Endothelial cell (in vitro differentiated cells): Measurements from ENCODE around the gene CGNL1. TPM values are rescaled to one million over a fixed set of nuclear protein-coding genes. Genes with fewer than 3 reads are reported as not detected.

Source experiments
- DNase-seq: peaks from one replicate; pipeline ENCODE4 v3.0.0; 2021; ENCODE audit warnings: low spot score
- H3K27ac Mint-ChIP-seq: one replicate; pipeline ENCODE4 v1.8.0; 2021; ENCODE audit warnings: mixed read lengths, inconsistent platforms; ENCODE audit not compliant: unreplicated experiment
- H3K27me3 Mint-ChIP-seq: one replicate; pipeline ENCODE4 v1.8.0; 2021; ENCODE audit warnings: mild to moderate bottlenecking, moderate library complexity, mixed read lengths, inconsistent platforms; ENCODE audit not compliant: unreplicated experiment
- H3K36me3 Mint-ChIP-seq: one replicate; pipeline ENCODE4 v1.8.0; 2021; ENCODE audit warnings: mild to moderate bottlenecking, low read depth, mixed read lengths, inconsistent platforms; ENCODE audit not compliant: unreplicated experiment
- H3K4me1 Mint-ChIP-seq: one replicate; pipeline ENCODE4 v1.8.0; 2021; ENCODE audit warnings: mild to moderate bottlenecking, mixed read lengths, inconsistent platforms; ENCODE audit not compliant: unreplicated experiment
- H3K4me3 Mint-ChIP-seq: one replicate; pipeline ENCODE4 v1.8.0; 2021; ENCODE audit warnings: mild to moderate bottlenecking, mixed read lengths, inconsistent platforms; ENCODE audit not compliant: unreplicated experiment
- H3K9me3 Mint-ChIP-seq: one replicate; pipeline ENCODE4 v1.8.0; 2021; ENCODE audit warnings: mixed read lengths, inconsistent platforms; ENCODE audit not compliant: unreplicated experiment
- CTCF ChIP-seq: fragments of 200-600 bp; sonication (generic); IDR thresholded peaks from one replicate; pipeline ENCODE4 v1.5.0; 2021; ENCODE audit warnings: antibody characterized with exemption; ENCODE audit not compliant: unreplicated experiment
- total RNA-seq: library from RNA; stranded (reverse); fragmentation: NEBNext Ultra II Directional; extraction: Animal tissue kit (Norgen Biotek cat#: 25700); gene quantifications from one replicate; pipeline ENCODE4 v1.2.1, GENCODE V29; 2021; ENCODE audit not compliant: unreplicated experiment

Gene CGNL1
- total RNA-seq, 1 donor from 2014 or later = 238 TPM

GRCh38 chr15:57388464-57388863 is 12.2 kb downstream of the CGNL1 start:
- peaks cover 45% of the 10 kb centered on the region for H3K36me3 Mint-ChIP-seq
- H3K4me1 Mint-ChIP-seq = peaks cover 84% of the 10 kb centered on the region
- TF ChIP-seq CTCF = no peak
- DNase-seq = no peak
- H3K9me3 Mint-ChIP-seq = no peaks in the 10 kb centered on the region
- H3K27me3 Mint-ChIP-seq = peaks cover 3% of the 10 kb centered on the region
- no peak overlapping the region for H3K27ac Mint-ChIP-seq
- no peak overlapping the region for H3K4me3 Mint-ChIP-seq

GRCh38 chr15:57389991-57390390 is 13.7 kb downstream of the CGNL1 start:
- peak overlapping the region; percentile 60 for H3K4me3 Mint-ChIP-seq
- H3K27ac Mint-ChIP-seq = no peak overlapping the region
- no peak for TF ChIP-seq CTCF

GRCh38 chr15:57390583-57390982 is 14.3 kb downstream of the CGNL1 start:
- H3K4me1 Mint-ChIP-seq = peaks cover 78% of the 10 kb centered on the region
- H3K9me3 Mint-ChIP-seq = no peaks in the 10 kb centered on the region
- H3K27me3 Mint-ChIP-seq = peaks cover 3% of the 10 kb centered on the region
- H3K27ac Mint-ChIP-seq = peak overlapping the region; percentile 26
- peak overlapping the region; percentile 60 for H3K4me3 Mint-ChIP-seq
- DNase-seq = no peak
- peaks cover 41% of the 10 kb centered on the region for H3K36me3 Mint-ChIP-seq
- no peak for TF ChIP-seq CTCF

More at GRCh38 chr15:57389991-57390390, 13.7 kb downstream of the CGNL1 start:
- no peak for DNase-seq
- H3K4me1 Mint-ChIP-seq = peaks cover 78% of the 10 kb centered on the region
- H3K36me3 Mint-ChIP-seq = peaks cover 44% of the 10 kb centered on the region
- no peaks in the 10 kb centered on the region for H3K9me3 Mint-ChIP-seq
- peaks cover 3% of the 10 kb centered on the region for H3K27me3 Mint-ChIP-seq

- Mint-ChIP-seq H3K27me3 (peaks cover 3% of the 10 kb centered on the region), H3K9me3 (no peaks in the 10 kb centered on the region)
- no peak for TF ChIP-seq CTCF
Observed at GRCh38 chr15:57391537-57391936, 15.2 kb downstream of the CGNL1 start.

GRCh38 chr15:57393061-57393460 is 16.8 kb downstream of the CGNL1 start:
- Mint-ChIP-seq H3K9me3 (no peaks in the 10 kb centered on the region), H3K4me1 (peaks cover 66% of the 10 kb centered on the region), H3K27ac (peak overlapping the region; percentile 48), H3K4me3 (peak overlapping the region; percentile 40), H3K36me3 (peaks cover 37% of the 10 kb centered on the region), H3K27me3 (peaks cover 3% of the 10 kb centered on the region)
- no peak for DNase-seq
- TF ChIP-seq CTCF = no peak

More at GRCh38 chr15:57391537-57391936, 15.2 kb downstream of the CGNL1 start:
- H3K36me3 Mint-ChIP-seq = peaks cover 44% of the 10 kb centered on the region
- H3K4me3 Mint-ChIP-seq = peak overlapping the region; percentile 19
- no peak for DNase-seq
- no peak overlapping the region for H3K27ac Mint-ChIP-seq
- peaks cover 70% of the 10 kb centered on the region for H3K4me1 Mint-ChIP-seq
